HG03565 (cell line): ENCODE data around the gene ANO4.

Experiments used
- ATAC-seq: cut with Tn5 transposase; IDR thresholded peaks from one replicate; pipeline ENCODE4 v1.9.1; 2021; ENCODE audit warnings: mild to moderate bottlenecking, moderate library complexity; ENCODE audit not compliant: unreplicated experiment

ANO4 gene

DNA sequence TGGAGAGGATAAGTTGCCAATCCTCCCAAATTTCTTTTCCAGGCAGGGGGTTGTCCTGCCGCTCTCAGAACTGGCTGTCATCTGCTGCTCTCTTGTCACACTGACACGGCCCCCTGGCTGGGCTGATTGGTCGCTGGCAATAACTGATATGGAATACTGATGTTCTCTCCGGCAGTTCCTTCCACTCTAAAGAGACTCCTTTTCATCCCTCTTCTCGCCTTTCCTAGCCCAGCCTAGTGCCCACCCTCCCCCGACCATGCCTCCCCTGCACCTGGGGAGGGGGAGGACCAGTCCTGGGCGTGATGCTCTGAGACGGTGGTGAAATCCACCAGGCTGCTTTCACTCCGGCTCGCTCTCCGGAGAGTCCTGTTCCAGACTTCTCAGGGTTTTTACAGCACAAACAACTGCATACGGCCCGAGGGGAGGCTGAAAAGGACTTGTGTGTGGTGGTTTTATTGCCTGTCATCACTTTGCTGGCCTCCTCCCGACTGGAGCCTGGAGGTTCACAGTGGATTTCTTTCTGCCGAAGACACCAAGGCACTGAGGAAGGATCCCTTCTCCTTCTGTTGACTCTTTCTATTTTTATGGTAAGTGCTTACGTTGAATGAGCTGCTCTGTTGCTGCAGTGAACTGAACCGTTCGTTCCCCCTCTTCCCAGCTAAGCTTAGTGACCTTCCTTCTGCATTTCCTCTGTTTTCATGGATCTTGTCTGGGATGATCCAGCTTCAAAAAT lies at the start of gene ANO4:
Gene ANO4, plus strand, starts transcription at position 336 of the 733 bp plus-strand sequence. CDS start 107,010 bp downstream, outside the sequence.
- no peak for ATAC-seq

DNA sequence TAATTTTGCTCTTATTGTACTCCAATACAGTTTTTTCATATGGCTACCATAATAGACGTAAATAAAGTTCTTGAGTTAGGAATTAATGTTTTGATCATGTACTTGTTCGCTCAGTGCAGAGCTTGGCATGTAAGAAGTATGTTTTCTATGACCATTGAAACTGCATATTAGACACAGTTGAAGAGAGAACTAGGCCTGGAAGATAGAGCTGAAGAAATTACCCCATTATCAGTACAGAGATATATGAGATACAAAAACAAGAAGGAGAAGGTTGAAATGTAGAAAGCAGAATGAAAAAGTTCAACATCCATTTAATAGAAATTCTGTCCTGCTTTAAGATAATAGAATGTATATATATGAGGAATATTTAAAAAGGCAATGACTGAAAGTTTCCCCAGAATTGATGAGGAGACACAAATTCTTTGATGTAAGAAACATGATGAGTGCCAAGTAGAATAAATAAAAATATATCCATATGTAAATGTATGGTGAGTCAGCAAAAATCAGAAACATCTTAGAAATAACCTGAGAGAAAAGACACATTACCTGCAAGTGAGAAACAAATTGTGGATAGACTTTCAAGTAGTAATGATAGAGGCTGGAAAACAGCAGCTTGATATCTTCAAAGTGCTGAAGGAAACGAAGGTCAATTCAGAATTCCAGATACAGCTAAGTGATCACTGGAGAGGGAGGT lies 49.1 kb upstream of the ANO4 start:
- ATAC-seq = no peak

DNA sequence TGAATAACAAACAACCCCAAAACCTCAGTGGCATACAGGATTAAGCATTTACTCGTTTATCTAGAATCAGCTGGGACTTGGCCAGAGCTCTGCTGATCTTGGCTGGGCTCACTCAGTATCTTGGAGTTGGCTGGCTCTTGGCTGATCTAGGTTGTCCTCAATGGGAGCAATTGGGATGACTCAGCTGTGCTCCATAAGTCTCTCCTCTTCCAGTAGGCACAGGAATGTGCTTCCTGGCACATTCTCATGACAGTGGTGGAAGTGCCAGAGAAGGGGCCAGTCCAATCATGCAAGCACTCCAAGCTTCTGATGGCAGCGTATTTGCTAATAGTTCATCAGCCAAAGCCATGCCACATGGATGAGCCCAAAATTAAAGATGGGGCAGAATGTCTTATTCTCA lies 41.7 kb upstream of the ANO4 start:
- no peak for ATAC-seq

DNA sequence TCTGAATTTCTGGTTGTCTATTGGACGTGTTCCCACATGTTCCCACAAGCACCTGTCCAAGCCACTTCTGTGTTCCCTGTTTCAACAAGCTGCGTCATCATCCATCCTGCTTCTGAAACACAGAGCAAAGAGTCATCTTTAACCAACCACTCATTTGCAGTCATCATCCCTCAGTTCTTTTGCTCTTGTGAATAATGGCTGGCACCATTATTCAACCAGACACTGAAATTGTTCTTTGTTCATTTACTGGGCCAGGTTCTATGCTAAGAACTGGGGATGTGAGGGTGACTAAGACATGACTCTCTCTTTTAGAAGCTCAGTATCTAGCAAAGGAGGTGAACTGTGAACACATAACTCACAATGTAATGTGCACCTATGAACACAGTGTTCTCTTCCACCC lies 40.7 kb upstream of the ANO4 start:
- ATAC-seq = no peak

DNA sequence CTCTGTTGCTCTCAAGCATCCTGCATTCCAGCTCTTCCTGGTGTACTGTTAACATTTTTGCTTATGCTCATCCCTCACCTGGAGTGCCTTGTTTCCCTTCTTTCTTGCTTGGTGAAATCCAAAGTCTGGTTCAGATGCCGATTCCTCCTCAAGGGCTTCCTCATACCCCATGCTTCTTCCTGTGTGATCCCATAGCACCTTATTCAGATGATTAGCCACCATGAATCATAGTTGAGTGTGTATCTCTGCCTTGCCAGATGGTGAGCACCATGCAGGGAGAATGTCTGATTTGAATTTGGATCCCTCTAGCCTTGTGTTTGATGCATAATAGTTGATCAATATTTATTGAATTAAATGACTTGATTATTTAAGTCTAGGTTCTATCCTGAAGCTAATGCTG lies 39.4 kb upstream of the ANO4 start:
- no peak for ATAC-seq

DNA sequence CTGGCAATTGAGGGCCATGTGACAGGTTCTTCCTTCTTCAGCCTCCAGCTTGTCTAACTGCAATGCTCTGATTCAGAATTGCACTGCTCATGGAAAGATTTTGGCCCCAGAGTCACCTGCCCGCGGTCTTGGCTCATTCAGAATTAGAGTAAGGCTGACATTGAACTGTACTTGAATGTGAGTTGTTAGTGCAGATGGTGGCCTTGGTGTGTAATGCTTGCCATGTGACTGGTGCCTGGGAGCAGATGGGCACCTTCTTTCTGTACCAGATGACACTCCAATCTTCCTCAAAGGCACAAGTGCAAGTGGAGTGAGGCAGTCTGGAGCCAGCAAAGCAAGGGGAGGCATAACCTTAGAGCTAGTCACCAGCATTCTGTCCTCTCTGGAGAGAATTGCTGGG lies 36.5 kb upstream of the ANO4 start:
- no peak for ATAC-seq

DNA sequence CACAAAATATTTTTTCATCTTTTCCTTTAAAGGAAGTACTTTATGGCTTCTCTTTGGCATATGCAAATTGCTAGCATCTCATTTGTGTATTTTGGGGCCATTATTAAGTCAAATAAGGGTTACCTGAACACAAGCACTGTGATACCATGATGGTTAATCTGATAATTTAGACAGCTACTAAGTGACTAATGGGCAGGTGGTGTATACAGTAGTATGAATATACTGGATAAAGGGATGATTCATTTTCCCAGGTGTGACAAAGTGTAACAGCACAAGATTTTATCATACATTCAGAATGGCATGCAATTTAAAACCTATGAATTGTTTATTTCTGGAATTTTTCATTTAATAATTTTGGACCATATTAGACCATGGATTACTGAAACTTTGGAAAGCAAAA lies 27.2 kb upstream of the ANO4 start:
- no peak for ATAC-seq

DNA sequence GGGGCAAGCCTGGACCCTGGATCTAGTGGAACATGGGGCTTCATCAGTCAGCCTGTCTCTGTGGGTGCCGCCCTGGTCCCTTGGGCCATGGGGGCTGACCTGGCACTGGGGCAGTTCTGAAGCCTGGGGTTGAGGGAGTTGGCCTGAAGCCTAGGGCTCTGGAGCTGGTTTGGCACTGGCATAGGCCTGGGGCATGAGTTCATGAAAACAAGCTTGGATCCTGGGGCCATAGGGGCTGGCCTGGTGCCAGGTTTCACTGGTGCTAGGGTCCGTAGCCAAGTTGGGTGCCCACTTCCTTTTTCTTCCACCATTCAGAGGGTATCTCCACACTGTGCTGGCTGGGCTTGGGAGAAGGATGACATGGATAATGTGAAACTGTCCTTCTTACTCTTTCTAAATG lies 26.6 kb upstream of the ANO4 start:
- no peak for ATAC-seq

DNA sequence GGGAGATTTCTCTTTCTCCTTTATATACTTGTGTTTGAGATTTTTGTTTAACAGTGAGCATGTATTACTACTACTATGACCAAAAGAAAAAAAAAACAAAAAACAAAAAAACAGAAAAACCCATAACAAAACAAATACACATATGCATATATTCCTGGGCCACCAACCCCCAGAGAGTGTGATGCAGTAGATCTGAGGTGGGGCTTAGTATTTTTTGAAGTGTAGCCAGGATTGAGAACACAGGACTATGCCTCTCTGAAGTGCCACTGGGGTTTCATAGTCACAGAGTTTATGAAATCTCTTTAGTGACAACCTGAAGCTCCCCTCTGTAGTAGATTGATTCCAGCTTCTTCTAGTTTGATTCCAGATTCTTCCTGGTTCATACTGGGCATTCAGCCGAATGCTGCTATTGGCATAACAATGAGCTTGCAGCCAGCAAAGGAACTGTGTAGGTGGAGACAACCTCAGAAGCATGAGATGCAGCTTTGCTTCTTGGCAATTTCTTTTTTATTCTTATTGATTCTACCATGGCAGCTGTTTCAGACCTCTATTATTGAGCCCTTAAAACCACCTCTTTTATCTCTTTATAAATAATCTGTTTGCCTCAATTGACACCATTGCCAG lies 15.5 kb upstream of the ANO4 start:
- no peak for ATAC-seq

DNA sequence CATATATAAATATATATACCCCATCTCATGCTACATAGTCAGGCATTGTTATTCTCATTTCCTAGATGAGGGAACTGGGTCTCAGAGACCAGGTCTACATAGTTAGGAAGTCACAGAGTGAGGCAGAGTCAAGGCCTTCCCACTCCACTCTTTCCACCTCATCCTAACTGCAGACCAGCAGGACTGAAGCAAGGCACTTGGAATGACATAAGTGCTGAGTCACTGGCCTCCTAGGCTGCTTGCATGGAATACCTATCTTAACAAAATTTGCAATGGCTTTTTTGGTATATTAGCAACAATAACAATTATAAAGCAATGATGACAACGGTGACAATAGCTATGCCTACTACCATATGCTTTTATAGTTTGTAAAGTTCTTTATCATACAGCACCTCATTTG lies 5.4 kb upstream of the ANO4 start:
- ATAC-seq = no peak

DNA sequence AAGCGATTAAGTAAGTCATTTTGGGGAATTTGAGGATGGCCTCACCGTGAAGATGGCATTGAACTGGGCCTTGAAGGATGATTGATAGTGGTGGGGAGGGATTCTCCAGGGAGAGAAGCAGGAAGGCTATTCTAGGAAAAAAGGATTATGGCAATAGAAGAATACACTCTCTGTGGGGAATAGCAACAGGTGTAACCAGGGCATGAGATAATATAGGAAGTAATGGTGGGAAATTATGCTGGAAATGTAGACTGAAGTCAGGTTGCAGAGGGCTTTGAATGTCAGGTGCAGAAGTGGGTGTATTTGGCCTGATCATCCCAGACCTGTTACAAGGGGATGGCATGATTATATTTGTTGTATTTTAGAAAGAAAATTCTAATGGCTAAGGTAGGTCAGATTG lies 4.6 kb upstream of the ANO4 start:
- ATAC-seq = no peak

DNA sequence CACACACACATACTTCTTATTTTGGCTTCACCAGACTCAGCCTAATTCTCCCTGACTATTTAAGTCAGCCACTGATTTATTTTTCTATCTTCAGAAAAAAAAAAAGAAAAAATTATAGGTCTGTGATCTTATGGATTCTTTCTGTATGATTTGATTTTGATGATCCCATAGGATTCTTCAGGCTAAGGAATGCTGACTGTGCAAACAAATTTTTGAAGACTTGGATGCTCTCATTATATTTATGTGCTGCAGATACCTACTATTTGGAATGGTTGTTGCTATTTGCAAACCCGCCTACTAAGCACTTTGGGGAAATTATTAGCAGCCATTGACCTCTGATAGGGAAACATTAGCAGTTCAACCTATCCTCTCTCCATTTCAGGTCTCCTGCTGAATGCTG lies 4.0 kb upstream of the ANO4 start:
- ATAC-seq = no peak

DNA sequence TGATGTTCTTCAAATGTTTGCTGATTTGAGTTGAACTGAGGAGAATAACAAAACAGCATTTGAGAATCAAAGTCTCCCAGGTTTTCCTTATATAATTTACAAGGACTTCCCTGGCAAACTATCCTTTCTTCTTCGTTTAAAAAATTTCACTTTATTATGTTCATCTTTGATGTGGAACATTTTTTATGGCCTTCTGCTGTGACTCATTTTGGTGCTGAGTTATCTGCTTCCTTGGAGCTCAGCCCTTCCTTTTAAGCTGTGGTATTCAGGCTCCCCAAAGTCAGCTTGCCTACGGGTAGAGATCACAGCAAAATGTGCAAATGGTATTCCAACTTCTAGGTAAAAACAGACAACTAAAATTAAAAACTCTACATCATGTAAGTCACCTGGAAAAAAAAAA lies 1.4 kb upstream of the ANO4 start:
- no peak for ATAC-seq

DNA sequence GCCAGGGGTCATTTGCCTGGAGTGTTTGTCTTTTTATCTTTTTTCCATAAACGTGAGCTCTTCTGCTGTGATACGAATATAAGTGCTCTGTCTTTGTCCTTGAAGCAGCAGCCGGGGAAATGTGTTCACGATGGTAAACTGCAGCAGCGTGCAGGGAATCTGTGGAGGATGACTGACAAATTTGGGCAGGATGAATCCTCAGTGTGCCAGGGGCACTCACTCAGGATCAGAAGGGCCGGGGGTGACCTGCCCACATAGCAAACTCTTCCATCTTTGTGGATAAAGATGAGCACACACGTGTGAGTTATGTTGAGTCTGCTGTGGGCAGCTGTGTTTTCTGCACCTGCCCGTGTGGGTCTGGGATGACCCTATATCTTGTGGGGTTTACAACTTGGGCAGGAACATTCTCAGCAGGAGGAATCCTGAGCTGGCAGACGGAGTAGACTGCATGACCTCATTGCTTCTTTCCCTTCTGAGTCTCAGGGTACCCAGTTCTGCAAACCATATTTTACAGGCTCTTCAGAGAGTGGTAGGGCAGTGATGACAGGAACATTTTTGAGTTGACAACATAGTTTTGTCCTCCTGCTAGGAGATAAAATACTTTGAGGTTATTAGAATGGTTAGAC lies 711 bp downstream of the ANO4 start:
- no peak for ATAC-seq

DNA sequence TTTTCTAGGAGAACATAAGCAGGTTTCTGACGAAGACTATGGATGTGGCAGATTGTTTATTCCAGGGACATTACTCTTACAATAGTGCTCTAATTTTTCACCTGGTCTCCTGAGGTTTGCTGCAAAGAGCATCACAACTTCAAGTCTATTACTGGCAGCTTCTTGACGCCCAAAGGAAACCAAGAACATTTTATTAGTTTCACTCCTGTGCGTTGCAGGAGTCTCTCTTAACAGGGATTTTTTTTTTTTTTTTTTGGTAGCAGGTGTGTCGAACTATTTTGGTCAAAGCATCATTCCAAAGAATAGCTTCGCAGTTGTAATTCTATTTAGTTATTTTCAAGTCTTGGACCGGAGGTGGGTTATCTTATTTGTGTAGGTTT lies 1.2 kb downstream of the ANO4 start:
- no peak for ATAC-seq

DNA sequence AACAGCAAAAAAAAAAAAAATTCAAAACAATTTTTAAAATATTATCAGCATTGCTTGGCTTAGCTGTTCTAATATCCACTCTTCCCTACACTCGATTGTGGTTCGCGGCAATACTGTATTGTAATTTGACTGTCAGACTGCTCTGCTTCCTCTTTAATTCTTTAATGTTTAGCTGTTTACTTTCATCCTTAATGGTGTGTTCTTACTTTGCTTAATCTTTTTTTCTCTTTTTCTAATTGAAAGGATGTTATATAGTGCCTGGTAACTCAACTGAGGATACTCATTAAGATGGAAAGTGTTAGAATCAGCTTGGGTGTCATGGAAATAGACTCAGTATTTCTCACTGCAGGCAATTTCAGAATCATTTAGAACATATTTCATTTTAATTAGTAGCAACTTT lies 2.0 kb downstream of the ANO4 start:
- no peak for ATAC-seq

DNA sequence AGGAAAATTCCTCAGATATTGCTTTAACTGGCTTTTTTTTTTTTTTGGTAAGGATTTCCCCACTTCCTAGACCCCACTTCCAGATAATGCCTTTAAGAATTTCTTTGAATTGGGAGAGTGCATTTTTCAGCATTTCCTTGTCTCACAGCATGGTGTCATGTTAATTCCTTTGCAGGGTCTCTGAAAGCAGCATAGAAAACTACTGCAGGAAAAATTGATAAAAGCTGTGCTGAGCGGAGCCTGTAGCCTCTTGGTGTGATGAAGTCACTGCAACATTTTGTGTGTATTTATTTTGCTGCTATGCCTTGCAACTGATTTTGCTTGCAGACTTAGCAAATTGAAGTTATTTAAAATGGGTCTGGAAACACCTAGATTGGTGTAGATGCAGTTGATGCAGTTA lies 2.7 kb downstream of the ANO4 start:
- no peak for ATAC-seq

DNA sequence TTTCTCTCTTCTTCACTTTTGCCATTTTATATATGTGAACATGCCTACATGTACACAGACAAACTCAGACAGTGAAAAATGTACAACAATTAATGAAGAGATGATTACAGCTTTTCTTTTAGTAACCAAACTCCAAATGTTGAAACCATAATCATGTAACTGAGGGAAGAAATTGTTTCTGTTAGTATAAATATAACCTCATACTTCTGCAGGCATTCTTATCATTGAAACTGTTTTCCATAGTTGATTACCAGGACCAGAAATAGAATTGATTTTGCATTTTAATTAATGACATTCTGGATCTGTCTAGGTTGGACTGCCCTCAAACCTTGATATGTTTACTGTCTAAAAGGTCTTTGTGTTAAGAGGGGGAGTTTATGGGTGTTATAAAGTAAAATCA lies 3.2 kb downstream of the ANO4 start:
- no peak for ATAC-seq

DNA sequence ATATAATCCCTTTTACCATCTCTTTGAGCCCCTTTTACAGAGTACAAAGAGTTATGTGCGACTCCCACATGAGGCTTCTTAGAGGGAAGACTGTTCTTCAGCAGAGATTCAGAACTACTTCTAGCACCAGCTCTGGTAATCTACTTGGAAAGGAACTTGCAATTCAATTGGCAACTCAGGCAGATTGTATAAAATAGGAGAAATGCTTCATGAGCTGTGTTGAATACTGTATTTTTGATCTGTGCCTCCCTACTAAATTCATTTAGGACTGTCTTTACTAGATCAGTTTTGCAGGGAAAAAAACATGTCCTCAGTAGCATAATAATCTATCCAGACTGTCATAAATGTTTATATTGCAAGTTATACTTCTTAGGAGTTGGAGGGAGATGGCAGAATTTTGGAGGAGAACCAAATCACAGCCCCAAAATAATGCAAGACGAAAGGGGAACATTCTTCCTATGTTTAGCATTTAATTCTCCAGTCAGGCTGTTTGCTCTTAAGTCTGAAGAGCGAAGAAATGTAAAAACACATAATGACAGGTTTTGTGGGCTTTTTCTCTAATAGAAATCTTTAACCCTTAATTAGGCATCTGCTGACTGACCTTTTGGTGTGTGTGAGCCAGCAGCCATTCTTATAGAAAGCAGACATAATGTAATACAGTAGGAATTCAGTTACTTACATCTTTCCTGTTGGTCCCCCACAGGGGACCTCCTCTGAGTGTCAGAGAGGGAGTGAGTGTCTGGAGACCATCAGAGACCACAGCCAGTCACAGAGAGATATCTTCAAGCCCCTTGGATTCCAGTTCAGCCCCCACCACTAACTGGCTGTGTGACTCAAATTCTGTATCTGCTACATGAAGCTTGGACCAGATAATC lies 3.9 kb downstream of the ANO4 start:
- no peak for ATAC-seq

DNA sequence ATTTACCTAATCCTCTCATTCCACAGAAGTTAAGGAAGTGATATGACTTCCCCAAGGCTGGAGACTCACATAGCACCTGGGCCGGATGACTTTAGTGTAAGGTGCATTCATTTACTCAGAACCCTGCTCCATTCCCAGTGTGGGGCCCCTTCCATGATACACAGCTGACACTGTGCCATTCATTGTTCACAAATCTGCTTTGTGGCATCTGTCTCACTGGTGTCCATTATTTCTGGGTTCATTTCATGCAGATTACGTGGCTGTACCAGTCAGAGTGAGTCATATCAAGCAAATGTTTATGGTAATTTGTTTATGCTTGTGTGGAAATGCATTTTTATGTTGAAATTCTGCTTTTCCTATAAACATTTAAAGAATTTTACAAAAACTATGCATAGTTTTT lies 5.2 kb downstream of the ANO4 start:
- no peak for ATAC-seq

DNA sequence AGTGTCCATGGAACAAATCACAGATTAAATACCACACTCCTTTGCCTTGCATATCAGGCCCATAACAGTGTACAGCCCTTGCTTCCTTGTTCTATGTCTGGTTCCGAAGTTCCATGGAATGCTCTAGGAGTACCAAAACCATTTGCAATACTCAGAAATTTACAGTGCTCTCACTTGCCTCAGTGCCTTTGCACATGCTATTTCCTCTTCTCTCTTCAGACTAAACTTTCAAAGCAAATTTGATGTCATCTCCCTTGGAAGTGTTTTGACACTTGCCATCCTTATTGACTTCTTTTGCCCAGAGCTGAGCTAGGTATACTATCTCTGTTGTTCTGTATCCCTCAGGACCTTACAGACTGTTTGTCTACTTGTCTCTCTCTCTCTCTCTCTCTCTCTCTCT lies 6.1 kb downstream of the ANO4 start:
- ATAC-seq = no peak
